Upper lobe of right lung (tissue), 1 donor: ENCODE measurements around the gene CRACR2A. TPM values are rescaled to one million over a fixed set of nuclear protein-coding genes. Genes with fewer than 3 reads are reported as not detected.
A peak's percentile ranks its signal among the peaks of the same experiment; 100 is the strongest.

Experiments used
- ATAC-seq: fragments of 200-7000 bp; cut with Tn5 transposase; one replicate; pipeline ENCODE4 v1.9.1; 2020; ENCODE audit warnings: mild to moderate bottlenecking, moderate library complexity
- DNase-seq: peaks from one replicate; pipeline ENCODE4 v3.0.0-alpha.2; 2020
- H3K27ac ChIP-seq: fragments of 200-600 bp; one replicate; pipeline ENCODE4 v1.8.0; 2022
- H3K27me3 ChIP-seq: fragments of 200-600 bp; one replicate; pipeline ENCODE4 v1.8.0; 2022; ENCODE audit warnings: mild to moderate bottlenecking
- H3K36me3 ChIP-seq: fragments of 200-600 bp; one replicate; pipeline ENCODE4 v1.8.0; 2022
- H3K4me1 ChIP-seq: fragments of 200-600 bp; one replicate; pipeline ENCODE4 v1.8.0; 2022
- H3K4me3 ChIP-seq: fragments of 200-600 bp; one replicate; pipeline ENCODE4 v1.8.0; 2022; ENCODE audit warnings: mild to moderate bottlenecking
- H3K9me3 ChIP-seq: fragments of 200-600 bp; one replicate; pipeline ENCODE4 v1.8.0; 2022
- intact Hi-C: fragments of 100-400 bp; cut with DNase I; formaldehyde crosslinking; loops from one replicate; pipeline ENCODE4 v1.11.0; 2022
- total RNA-seq: library from RNA; stranded (reverse); fragmentation: NEBNext Ultra II Directional; extraction: Animal tissue kit (Norgen Biotek cat#: 25700); gene quantifications from one replicate; pipeline ENCODE4 v1.2.1, GENCODE V29; 2021
- TF ChIP-seq, protein P1 (sequence below): fragments of 200-600 bp; IDR thresholded peaks from one replicate; pipeline ENCODE4 v1.8.0; 2022; ENCODE audit warnings: antibody characterized with exemption
- donor health status: DM: no; HTN: yes; CAD: no; lungs with severe emphysema.

CRACR2A gene
- total RNA-seq, 1 donor from 2014 or later: 5.4 TPM

DNA sequence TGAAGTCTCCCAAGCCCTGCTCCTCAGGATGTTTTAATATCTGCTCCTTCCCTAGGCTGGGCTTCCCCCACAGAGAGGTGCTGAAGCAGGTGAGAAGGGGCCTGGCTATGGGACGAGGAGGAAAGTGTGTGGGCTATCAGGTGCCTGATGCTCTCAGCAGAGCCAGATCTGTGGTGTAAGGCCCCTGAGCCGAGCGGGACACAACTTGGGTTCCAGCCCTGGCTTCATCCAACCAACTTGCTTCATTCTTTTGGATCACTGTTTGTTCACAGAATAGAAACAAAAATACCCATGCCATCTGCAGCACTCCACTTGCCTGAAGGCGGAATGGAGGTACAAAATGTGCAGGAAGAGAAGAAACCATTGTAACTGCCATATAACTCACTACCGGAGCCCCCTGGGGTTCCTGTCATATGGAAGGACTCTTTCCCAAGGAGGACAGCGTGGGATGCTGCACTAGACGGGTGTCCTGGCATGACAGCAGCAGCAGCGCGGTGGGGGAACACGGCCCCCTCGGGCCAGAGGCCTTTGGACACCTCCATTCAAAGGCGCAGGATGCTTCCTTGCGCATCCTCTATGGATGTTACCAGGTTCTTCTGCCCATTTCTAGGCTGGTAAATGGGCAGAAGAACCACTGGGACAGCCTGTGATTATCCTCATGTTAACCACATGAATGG is 95.8 kb downstream of the CRACR2A start:
- intact Hi-C loops: no loop called here
- ATAC-seq: no peak
- no peak for DNase-seq
- H3K27ac ChIP-seq: no peak overlapping the region
- H3K4me1 ChIP-seq: no peaks in the 10 kb centered on the region
- TF ChIP-seq, protein P1, sequence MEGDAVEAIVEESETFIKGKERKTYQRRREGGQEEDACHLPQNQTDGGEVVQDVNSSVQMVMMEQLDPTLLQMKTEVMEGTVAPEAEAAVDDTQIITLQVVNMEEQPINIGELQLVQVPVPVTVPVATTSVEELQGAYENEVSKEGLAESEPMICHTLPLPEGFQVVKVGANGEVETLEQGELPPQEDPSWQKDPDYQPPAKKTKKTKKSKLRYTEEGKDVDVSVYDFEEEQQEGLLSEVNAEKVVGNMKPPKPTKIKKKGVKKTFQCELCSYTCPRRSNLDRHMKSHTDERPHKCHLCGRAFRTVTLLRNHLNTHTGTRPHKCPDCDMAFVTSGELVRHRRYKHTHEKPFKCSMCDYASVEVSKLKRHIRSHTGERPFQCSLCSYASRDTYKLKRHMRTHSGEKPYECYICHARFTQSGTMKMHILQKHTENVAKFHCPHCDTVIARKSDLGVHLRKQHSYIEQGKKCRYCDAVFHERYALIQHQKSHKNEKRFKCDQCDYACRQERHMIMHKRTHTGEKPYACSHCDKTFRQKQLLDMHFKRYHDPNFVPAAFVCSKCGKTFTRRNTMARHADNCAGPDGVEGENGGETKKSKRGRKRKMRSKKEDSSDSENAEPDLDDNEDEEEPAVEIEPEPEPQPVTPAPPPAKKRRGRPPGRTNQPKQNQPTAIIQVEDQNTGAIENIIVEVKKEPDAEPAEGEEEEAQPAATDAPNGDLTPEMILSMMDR: no peak
- H3K4me3 ChIP-seq: no peak overlapping the region
- no peaks in the 10 kb centered on the region for H3K36me3 ChIP-seq
- no peaks in the 10 kb centered on the region for H3K9me3 ChIP-seq
- no peaks in the 10 kb centered on the region for H3K27me3 ChIP-seq

DNA sequence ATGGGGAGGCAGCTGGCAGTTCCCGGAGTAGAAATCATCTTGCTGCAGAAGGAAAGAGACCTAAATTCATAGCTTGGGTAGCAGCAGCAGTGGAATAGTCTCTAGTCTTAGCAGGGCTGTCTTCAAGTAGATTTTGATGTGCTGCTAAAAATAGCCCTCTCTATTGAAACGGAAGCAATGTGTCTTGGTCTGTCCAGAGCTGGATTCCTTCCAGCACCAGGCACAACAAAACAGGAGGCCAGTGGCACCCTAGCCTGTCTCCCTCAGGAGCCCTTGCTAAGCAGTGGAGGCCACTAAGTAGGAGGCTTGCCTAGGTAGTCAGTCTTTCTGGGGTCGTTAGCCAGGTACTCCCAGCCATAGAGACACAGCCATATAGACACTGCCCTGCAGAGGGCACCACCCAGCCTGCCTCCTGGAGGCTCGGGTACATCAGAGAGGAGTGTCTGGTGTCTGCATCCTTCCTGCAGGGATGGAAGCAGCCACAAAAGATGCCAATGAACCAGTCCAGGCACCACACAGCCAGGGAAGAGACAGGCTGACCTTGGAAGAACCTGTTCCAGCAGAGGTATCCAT is 97.5 kb downstream of the CRACR2A start:
- Histone ChIP-seq H3K9me3 (no peaks in the 10 kb centered on the region), H3K36me3 (no peaks in the 10 kb centered on the region), H3K27ac (no peak overlapping the region), H3K4me1 (no peaks in the 10 kb centered on the region), H3K27me3 (no peaks in the 10 kb centered on the region), H3K4me3 (no peak overlapping the region)
- ATAC-seq (peak; percentile 21), DNase-seq (no peak)
- intact Hi-C loops: no loop called here
- TF ChIP-seq, protein P1: no peak

DNA sequence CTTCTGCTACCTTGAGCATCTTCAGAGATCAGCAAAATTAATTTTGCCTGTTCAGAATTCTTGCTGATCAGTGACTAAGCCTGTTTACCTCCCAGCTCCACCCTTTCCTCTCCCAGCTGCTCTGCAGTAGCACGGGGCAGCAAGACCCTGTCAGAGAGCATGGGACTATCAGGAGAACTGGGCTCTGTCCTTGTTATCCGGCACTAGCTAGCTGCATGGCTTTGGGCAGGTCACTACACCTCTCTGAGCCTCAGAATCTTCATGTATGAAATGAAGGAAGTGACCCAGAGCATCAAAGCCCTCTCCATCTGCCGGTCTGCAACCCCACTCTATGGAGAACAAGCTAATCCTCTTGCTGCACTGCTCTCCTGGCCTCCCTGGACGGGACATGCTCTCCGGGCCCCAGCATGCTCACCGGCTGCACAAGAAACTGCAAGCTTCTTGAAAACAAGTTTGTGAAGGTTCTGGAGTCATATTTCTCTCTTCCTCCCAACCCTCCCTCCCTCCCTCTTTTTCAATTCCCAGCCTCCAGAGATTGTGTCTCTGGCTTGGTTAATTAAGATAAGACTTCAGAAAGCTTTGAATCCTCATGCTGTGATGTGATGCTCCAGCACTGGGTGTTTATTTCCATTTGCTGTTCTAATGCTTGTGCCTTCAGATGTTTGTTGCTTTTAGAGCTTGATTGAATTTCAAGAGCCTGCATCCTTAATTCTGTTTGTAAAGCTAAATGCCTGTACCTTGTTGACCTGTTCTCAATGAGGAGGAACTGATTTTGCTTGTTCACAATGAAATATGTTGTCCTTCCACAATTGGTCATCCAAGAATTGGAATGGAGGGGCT is 101.1 kb downstream of the CRACR2A start:
- Histone ChIP-seq H3K27me3 (no peaks in the 10 kb centered on the region), H3K9me3 (no peaks in the 10 kb centered on the region), H3K4me3 (no peak overlapping the region), H3K27ac (no peak overlapping the region), H3K36me3 (no peaks in the 10 kb centered on the region), H3K4me1 (no peaks in the 10 kb centered on the region)
- DNase-seq: no peak
- intact Hi-C loops: no loop called here
- TF ChIP-seq, protein P1: no peak
- no peak for ATAC-seq

DNA sequence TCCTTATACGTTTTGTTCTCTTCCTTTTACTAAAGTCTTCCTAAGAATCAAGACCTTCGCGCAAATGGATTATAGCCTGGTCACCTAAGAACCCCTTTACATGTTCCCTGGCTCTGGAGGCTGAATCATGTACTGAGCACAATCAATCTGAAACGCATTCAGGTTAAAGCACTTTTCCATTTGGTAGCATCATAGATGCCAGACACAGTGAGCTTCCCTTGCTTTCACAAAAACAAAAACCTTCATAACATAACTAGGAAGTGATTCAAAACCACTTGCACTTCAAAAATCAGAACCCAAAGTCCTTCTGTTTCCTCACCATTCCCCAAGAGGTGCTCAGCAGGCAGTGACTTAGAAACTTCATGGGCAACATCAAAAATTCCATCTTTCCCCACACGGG is 105.4 kb downstream of the CRACR2A start:
- no peak for DNase-seq
- intact Hi-C loops: no loop called here

DNA sequence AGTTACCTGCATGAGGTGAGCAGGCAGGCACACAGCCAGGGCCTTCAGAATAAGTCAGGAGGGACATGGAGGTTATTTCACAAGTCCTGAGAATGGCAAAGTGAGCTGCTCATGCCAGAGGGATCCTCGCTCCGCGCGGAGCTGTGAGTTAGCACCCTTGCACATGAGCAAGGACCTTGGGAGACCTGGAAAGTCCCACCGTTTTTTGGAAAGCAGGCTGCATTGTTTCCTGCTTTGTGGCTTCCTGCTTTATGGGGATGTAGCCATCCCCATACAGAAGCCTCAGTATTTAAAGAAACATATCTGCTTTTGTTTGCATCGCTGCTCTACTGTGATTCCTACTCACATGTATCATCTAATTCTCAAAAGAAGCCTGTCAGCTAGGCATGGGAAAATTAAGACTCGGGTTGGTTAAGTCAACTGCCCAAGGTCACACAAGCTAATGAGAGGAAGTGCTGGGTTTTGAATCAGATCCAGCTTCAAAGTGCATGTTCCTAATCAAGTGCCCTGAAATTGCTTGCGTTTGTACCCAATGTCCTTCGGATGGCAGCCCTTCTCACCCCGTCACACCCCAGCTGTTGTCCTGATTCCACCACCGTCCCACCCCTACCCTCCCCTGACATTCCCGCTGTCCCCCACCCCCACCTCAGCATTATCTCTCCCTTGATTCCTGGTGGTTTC is 106.2 kb downstream of the CRACR2A start:
- Histone ChIP-seq H3K4me1 (no peaks in the 10 kb centered on the region), H3K36me3 (no peaks in the 10 kb centered on the region), H3K27ac (no peak overlapping the region), H3K9me3 (no peaks in the 10 kb centered on the region), H3K4me3 (no peak overlapping the region), H3K27me3 (no peaks in the 10 kb centered on the region)
- intact Hi-C loops: no loop called here
- ATAC-seq (no peak), DNase-seq (no peak)
- TF ChIP-seq, protein P1: no peak

More for the DNA sequence above, 105.4 kb downstream of the CRACR2A start:
- Histone ChIP-seq H3K27ac (no peak overlapping the region), H3K27me3 (no peaks in the 10 kb centered on the region), H3K4me3 (no peak overlapping the region), H3K9me3 (no peaks in the 10 kb centered on the region), H3K36me3 (no peaks in the 10 kb centered on the region), H3K4me1 (no peaks in the 10 kb centered on the region)
- ATAC-seq: no peak
- TF ChIP-seq, protein P1: no peak
